HG02970 (cell line): Measurements from ENCODE around the gene TAS1R3.

ENCODE experiments used
- ATAC-seq: cut with Tn5 transposase; IDR thresholded peaks from one replicate; pipeline ENCODE4 v1.9.1; 2021; ENCODE audit warnings: mild to moderate bottlenecking, moderate library complexity, moderate number of reproducible peaks; ENCODE audit not compliant: unreplicated experiment, low FRiP score

Gene TAS1R3

DNA sequence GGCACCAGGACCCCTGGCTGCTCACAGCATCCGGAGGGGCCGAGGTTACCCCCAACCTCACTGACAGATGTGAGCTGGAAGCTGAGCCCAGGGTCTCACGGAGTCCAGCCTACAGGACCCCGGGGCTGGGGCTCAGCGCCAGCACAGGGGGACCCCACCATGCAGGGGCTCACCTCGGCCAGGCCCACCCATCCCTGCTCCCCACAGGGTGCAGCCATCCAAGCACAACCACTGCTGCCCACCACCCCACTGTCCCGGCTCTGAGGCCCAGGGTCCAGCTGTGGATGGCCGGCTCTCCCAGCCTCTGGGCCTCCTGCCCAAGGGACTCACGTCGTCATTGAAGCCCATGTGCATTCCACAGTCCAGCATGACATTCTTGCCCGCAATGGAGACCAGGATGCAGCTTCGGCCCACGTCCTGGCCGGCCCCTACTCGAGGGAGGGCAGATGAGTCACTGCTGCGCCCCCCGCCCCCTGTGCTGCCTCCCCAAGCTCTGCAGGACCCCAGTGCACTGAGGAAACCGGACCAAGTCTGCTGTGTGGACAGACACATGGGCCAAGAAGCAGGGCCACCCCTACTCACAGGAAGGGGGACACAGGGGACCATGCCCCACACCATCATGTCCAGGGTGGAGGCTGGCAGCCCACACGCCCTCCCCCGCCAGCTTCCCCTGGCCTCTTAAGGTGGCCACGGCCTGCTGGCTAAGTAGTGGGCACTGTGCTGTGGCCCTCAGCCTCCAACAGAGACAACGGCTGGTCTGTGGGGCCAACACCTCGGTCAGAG is 10.2 kb upstream of the TAS1R3 start:
- no peak for ATAC-seq

DNA sequence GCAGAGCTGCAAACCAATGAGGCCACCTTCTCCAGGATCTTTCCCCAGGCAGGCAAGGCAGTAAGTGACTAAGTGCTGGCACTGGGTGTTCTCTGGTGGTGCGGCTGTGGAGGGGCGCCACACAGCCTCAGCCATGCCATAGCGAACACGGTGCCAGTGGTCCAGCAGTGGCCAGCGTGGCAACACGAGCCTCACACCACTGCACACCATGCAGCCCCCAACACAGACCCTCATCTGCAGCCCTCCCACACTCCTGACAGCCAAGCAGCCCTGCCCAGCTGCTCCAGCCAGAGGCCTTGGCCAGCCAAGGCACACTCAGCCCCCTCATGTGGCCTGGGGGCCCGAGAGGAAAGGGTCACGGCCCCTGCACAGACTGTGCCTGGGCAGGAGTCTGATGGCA is 9.6 kb upstream of the TAS1R3 start:
- ATAC-seq, result no peak

DNA sequence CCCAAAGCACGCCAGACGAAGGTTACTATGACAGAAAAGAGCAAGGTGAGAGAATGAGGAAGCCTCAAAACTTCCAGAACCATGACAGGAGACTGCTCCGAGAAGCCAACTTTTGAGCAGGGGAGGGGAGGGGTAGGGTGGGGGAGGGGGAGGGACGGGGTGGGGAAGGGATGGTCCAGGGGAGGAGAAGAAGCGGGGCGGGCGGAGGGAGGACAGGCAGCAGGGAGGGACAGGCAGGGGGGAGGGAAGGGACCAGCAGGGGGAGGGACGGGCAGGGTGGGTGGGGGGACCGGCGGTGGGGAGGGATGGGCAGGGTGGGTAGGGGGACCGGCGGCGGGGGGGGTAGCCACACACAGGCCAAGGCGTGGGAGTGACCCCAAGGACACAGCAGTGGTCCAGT is 8.7 kb upstream of the TAS1R3 start:
- ATAC-seq, result no peak

DNA sequence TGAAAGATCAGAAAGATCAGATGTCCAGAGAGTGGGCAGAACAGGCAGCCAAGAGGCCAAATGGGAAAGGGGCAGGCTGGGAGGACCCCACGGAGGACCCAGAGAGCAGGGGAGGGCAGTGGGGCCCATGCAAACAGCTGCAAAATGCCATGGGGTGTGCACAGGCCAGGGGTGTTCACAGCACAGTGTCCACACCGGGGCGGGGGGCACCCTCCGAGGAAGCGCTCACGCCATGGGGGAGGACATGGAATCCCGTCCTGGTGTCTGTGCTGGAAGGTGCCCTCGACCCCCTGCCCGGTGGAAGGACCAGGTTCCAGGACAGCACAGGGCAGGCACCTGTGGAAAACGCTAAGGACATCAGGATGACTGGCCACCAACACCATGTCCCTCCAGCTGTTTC is 8.1 kb upstream of the TAS1R3 start:
- no peak for ATAC-seq

DNA sequence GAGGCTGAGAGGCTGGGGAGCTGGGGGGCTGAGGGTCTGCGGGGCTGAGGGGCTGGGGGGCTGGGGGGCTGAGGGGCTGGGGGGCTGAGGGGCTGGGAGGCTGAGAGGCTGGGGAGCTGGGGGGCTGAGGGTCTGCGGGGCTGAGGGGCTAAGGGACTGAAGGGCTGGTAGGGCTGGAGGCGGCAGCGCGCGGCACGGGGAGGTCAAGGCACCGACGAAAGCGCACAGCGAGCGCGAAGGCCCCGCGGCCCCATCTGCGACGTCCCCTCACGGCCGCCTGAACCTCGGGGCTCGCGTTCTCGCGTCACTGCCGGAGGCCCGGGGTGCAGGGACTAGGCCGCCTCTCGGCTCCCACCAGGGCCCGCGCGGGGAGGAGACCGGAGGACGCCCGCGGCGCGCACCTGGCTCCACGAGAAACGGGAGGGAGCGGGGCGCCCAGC is 7.0 kb upstream of the TAS1R3 start:
- ATAC-seq, result peak; percentile 20

DNA sequence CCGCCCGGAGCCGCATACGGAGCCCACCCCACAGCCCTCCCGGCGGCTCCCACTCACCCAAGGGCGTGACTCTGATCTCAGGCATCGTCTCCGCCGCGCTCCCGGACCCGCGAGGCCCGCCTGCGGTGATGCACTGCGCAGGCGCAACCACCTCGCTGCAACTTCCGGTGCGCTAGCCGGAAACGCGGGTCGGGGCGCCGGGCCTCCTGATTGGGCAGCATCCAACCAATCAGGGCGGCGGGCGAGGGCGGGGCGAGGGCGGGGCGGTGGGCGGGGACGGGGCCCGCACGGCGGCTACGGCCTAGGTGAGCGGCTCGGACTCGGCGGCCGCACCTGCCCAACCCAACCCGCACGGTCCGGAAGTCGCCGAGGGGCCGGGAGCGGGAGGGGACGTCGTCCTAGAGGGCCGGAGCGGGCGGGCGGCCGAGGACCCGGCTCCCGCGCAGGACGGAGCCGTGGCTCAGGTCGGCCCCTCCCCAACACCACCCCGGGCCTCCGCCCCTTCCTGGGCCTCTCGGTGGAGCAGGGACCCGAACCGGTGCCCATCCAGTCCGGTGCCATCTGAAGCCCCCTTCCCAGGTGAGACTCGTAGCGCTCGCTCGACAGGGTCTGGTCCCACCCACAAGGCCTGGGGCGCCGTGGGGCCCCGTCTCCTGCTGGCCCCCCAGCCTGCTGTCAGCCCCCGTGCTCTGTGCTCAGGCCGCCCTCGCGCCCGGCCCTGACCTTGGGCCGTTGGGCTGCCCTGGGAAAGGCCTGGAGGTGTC is 6.4 kb upstream of the TAS1R3 start, which contains the start of the genes CPTP and INTS11:
CPTP (plus strand) TSS at position 279 of the 764 bp plus-strand sequence. CDS start 2,109 bp downstream, outside the sequence.
INTS11 (minus strand) TSS at position 137 of the 764 bp plus-strand sequence; CDS start at position 85, 52 bp downstream.
- peak; percentile 79 for ATAC-seq

DNA sequence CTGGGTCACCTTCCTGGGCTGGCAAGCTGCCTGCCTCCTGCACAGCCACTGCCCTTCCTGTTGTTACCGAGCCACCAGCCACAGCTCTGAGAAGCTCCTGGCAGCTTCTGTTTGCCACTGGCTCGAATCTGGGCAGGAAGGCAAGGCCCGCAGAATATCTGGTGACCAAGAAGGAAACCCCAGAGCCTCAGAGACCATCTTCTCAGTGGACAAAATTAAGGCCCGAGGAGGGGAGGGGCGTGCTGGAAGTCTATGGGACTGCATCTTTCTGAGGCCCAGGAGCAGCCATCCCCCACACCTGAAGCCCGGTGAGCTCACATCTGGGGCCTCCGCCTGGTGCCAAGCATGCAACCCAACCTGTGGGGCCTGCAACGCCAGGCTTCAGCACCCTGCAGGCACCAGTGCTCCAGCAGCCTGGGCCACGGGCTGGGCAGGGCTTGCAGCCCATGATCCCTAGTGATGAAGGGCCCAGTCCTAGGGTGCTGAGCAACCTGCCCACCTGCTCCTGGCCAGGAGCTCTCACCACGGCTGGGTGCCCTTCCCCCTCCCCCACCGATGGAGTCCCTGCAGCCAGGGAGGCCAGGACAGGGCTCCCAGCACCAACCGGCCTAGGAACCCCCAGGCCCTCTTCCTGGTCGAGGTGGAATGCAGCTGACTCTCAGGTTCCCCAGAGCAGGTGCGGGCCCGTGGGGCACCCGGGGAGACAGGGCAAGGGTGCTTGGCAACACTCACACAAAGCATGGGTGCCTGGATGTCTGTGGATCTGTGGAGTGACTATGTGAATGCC is 5.6 kb upstream of the TAS1R3 start:
- no peak for ATAC-seq

DNA sequence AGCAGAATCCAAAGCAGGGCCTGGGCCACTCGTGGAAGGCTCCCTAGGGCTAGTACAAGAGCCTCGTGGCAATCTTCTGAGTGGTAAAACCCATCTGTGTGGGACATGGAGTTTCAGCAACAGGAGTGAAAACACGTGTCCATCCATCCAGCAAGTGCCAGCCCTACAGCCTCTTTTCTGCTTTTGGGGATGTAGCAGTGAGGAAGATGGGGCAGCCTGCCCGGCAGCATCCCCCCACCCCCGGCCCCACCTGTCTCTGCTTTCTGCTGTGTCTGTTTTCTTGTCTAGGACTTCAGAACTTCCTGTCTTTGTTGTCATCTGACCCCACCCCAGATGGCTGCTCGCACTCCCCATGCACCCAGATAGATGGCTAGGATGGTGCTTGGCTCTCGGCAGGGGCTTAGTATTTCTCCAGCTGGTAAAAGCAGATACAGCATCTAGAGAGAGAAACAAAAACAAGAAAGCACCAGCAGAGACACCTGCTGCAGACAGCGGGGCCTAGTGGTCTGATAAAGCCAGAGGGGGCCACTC is 4.9 kb upstream of the TAS1R3 start:
- ATAC-seq, result no peak

DNA sequence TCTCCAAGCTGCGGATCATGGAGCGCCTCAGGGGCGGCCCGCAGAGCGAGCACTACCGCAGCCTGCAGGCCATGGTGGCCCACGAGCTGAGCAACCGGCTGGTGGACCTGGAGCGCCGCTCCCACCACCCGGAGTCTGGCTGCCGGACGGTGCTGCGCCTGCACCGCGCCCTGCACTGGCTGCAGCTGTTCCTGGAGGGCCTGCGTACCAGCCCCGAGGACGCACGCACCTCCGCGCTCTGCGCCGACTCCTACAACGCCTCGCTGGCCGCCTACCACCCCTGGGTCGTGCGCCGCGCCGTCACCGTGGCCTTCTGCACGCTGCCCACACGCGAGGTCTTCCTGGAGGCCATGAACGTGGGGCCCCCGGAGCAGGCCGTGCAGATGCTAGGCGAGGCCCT is 3.8 kb upstream of the TAS1R3 start:
- ATAC-seq, result no peak

DNA sequence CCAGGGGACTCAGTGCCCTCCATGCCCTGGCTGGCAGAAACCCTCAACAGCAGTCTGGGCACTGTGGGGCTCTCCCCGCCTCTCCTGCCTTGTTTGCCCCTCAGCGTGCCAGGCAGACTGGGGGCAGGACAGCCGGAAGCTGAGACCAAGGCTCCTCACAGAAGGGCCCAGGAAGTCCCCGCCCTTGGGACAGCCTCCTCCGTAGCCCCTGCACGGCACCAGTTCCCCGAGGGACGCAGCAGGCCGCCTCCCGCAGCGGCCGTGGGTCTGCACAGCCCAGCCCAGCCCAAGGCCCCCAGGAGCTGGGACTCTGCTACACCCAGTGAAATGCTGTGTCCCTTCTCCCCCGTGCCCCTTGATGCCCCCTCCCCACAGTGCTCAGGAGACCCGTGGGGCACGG is 2.8 kb upstream of the TAS1R3 start:
- ATAC-seq, result no peak

DNA sequence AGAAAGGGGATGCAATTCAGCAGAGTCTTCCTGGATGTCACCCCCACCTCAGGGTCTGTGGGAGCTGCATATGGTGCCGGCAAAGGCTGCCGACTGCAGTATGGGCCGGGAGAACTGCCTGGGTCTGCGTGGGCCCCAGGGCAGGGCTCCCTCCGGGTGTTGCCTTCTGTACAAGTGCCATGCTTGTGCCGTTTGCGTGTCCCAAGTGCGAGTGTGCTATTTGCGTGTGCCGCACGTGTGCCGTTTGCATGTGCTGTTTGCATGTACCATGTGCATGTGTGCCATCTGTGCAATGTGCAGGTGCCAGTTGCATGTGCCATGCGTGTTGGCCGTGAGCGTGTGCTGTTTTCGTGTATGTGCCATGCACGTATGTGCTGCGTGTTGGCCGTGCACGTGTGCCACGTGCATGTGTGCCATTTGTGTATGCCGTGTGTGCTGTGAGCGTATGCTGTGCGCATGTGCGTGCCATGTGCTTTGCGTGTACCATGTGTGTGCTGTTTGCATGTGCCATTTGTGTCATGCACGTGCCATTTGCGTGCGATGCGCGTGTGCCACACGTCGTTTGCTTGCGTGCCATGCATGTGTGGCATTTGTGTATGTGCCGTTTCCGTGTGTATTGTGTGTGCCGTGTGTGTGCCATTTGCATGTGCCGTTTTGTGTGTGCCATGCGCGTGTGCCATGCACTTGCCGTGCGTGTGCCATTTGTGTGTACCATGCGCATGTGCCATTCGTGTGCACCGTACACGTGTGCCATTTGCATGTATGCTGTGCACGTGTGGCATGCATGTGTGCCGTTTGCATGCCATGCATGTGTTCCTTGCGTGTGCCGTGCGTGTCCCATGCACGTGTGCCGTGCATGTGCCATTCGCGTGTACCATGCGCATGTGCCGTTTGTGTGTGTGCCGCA is 1.5 kb upstream of the TAS1R3 start:
- ATAC-seq, result no peak

DNA sequence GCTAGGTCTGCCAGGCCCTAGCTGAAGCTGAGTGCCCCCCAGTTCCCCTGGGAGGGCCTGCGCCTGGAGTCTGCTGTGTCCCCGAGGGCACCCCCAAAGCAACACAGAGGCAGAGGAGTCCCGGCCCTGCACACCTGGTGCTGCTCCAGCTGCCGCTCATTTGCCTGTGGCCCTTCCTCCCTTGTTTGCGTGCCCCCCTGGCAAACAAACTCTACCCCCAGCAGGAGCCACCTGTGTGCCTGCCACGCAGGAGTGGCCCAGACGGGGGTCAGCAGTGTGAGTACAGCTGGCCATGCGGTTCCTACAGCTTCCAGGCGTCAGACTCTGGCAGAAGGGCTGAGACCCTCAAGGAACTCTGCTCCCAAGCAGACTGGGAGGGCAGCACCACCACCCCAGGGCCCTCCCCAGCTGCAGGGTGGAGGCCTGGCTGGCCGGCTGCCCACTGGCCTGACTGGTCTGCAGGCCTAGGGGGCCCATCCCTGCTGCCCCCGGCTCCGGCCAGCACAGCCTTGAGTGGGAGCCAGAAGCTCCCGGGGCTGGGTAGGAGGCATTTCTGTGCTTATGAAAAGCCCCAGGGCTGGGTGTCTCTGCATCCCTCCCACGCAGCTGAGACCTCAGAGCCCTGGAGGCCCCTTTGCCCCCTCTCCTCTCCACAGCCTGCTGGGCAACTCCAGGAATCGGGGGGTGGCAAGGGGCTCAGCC is 563 bp upstream of the TAS1R3 start:
- no peak for ATAC-seq

DNA sequence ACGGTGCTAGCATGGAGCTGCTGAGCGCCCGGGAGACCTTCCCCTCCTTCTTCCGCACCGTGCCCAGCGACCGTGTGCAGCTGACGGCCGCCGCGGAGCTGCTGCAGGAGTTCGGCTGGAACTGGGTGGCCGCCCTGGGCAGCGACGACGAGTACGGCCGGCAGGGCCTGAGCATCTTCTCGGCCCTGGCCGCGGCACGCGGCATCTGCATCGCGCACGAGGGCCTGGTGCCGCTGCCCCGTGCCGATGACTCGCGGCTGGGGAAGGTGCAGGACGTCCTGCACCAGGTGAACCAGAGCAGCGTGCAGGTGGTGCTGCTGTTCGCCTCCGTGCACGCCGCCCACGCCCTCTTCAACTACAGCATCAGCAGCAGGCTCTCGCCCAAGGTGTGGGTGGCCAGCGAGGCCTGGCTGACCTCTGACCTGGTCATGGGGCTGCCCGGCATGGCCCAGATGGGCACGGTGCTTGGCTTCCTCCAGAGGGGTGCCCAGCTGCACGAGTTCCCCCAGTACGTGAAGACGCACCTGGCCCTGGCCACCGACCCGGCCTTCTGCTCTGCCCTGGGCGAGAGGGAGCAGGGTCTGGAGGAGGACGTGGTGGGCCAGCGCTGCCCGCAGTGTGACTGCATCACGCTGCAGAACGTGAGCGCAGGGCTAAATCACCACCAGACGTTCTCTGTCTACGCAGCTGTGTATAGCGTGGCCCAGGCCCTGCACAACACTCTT is 1.1 kb downstream of the TAS1R3 start:
- no peak for ATAC-seq

DNA sequence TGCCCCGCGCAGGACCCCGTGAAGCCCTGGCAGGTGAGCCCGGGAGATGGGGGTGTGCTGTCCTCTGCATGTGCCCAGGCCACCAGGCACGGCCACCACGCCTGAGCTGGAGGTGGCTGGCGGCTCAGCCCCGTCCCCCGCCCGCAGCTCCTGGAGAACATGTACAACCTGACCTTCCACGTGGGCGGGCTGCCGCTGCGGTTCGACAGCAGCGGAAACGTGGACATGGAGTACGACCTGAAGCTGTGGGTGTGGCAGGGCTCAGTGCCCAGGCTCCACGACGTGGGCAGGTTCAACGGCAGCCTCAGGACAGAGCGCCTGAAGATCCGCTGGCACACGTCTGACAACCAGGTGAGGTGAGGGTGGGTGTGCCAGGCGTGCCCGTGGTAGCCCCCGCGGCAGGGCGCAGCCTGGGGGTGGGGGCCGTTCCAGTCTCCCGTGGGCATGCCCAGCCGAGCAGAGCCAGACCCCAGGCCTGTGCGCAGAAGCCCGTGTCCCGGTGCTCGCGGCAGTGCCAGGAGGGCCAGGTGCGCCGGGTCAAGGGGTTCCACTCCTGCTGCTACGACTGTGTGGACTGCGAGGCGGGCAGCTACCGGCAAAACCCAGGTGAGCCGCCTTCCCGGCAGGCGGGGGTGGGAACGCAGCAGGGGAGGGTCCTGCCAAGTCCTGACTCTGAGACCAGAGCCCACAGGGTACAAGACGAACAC is 1.8 kb downstream of the TAS1R3 start:
- no peak for ATAC-seq

DNA sequence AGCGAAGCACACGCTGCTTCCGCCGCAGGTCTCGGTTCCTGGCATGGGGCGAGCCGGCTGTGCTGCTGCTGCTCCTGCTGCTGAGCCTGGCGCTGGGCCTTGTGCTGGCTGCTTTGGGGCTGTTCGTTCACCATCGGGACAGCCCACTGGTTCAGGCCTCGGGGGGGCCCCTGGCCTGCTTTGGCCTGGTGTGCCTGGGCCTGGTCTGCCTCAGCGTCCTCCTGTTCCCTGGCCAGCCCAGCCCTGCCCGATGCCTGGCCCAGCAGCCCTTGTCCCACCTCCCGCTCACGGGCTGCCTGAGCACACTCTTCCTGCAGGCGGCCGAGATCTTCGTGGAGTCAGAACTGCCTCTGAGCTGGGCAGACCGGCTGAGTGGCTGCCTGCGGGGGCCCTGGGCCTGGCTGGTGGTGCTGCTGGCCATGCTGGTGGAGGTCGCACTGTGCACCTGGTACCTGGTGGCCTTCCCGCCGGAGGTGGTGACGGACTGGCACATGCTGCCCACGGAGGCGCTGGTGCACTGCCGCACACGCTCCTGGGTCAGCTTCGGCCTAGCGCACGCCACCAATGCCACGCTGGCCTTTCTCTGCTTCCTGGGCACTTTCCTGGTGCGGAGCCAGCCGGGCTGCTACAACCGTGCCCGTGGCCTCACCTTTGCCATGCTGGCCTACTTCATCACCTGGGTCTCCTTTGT is 2.6 kb downstream of the TAS1R3 start:
- no peak for ATAC-seq

DNA sequence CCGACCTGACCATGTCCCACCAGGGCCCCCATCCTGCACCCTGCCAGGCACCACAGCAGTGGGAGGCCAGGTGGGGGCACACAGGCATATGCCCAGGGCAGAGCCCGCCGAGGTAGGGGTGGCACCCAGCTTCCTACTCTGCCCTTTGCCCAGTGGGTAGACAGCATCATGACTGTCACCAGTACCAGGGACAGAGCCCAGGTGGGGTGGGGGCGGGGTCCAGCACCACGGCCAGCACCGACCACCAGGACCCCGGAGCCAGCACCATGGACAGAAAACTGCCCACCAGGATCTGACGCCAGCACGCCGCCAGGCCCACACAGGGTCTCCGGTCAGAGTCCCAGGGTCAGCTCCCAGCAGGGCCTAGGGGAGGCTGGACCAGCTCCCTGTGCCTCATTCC is 3.8 kb downstream of the TAS1R3 start:
- no peak for ATAC-seq

DNA sequence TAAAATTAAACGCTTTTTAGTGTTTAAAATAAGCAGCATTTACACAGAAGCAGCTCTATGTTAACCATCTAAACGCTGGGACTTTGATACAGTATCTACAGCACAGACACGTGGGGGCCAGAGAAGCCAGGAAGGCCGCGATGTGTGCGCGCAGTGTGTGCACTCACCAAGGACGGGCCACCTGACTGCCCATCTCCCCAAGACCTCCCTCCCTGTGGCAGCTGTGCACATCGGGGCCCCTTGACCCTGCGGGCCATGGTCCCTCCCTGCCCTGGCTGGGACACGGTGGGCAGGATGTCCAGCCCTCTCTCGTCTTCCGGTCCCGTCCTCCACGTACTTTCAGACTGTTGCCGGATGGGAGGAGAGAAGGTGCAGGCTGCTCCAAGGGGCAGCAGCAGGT is 4.2 kb downstream of the TAS1R3 start:
- no peak for ATAC-seq
